Activated T-helper 1 cell treated with Interleukin-2 at 50 U/mL for 16 hours (primary cell): ENCODE data around the gene PXMP2.
"Not testable (repeated sequence)": the region's sequence is repeated elsewhere in the genome, so short reads cannot be mapped to it uniquely, and the experiment has no call there.

Experiments used
- DNase-seq: peaks from one replicate; pipeline ENCODE4 v3.0.0-alpha.2; 2020; ENCODE audit warnings: low read depth

Gene PXMP2

DNA sequence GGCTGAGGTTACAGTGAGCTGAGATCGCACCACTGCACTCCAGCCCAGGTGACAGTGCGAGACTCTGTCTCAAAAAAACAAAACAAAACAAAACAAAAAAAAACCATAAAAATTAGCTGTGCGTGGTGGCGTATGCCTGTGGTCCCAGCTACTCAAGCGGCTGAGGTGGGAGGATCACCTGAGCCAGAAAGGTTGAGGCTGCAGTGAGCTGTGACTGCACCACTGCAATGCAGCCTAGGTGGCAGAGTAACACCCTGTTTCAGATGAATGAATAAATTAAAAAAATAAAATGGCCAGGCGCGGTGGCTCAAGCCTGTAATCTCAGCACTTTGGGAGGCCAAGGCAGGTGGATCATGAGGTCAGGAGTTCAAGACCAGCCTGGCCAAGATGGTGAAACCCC lies 66.3 kb downstream of the PXMP2 start:
- DNase-seq, result not testable (repeated sequence)

DNA sequence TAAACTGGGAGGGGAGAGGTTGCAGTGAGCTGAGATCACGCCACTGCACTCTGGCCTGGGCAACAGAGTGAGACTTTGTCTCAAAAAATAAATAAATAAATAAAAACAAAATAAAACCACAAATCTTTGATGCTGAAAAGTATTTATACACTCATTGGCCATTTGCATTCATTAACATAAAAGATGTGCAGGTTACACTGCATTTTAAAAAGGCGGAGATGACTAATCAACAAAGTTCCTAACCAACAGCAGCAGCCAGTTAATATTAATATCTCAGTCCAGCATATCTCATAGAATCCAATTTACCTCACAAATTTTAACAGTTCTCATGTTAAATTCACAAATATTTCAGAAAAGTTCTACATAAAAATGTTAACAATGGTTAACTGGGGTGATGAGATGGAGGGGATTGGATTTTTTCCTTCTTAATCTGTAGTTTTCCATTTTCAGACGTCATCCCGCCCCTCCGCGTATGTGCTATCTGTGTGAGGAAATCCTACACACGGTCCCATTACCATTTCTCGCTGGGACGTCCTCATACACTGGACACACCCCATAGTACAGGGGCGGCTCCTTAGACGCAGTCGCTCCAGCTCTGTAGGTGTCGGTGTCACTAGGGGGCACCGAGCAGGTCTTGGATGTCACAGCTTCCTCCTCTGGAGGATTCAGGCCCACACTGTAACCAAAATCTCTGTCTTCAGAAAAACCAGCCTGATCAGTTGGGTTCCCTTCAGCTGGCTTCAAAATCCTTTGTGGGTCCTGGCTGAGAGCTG lies 67.0 kb downstream of the PXMP2 start:
- no peak for DNase-seq
